Smooth muscle cell (in vitro differentiated cells): ENCODE results near the gene SPAG17. TPM values are rescaled to one million over a fixed set of nuclear protein-coding genes. Genes with fewer than 3 reads are reported as not detected.

ENCODE experiments used
- DNase-seq: peaks from one replicate; lab custom pipeline; 2025; ENCODE audit not compliant: unreplicated experiment; lab: John Stamatoyannopoulos, UW
- H2AFZ ChIP-seq: fragments of 200-600 bp; sonication (generic); 2 replicates; pipeline ENCODE4 v1.6.0; 2016; ENCODE audit warnings: antibody characterized with exemption, low read depth, mild to moderate bottlenecking
- H3F3A ChIP-seq: fragments of 200-600 bp; sonication (generic); 2 replicates; pipeline ENCODE4 v1.6.0; 2017; ENCODE audit warnings: antibody characterized with exemption, low read depth
- H3K27ac ChIP-seq: fragments of 200-600 bp; sonication (generic); 2 replicates; pipeline ENCODE4 v1.5.1; 2016; ENCODE audit warnings: low read depth, mild to moderate bottlenecking
- H3K27me3 ChIP-seq: fragments of 200-600 bp; sonication (generic); 2 replicates; pipeline ENCODE4 v1.6.1; 2016; ENCODE audit warnings: low read depth, mild to moderate bottlenecking
- H3K36me3 ChIP-seq: fragments of 200-600 bp; sonication (generic); 2 replicates; pipeline ENCODE4 v1.5.1; 2016; ENCODE audit warnings: low read depth
- H3K4me1 ChIP-seq: fragments of 200-600 bp; sonication (generic); 2 replicates; pipeline ENCODE4 v1.5.1; 2016; ENCODE audit warnings: low read depth
- H3K4me2 ChIP-seq: fragments of 200-600 bp; sonication (generic); 2 replicates; pipeline ENCODE4 v1.6.0; 2016; ENCODE audit warnings: mild to moderate bottlenecking
- H3K4me3 ChIP-seq: fragments of 200-600 bp; sonication (generic); 2 replicates; pipeline ENCODE4 v1.5.1; 2016; ENCODE audit warnings: mild to moderate bottlenecking
- H3K79me2 ChIP-seq: fragments of 200-600 bp; sonication (generic); 2 replicates; pipeline ENCODE4 v1.6.0; 2016; ENCODE audit warnings: low read depth, mild to moderate bottlenecking
- H3K9ac ChIP-seq: fragments of 200-600 bp; sonication (generic); 2 replicates; pipeline ENCODE4 v1.6.0; 2016; ENCODE audit warnings: low read depth
- H3K9me3 ChIP-seq: fragments of 200-600 bp; sonication (generic); replicated peaks from 2 replicates; pipeline ENCODE4 v1.5.1; 2016; ENCODE audit warnings: low read depth
- H4K20me1 ChIP-seq: fragments of 200-600 bp; sonication (generic); 2 replicates; pipeline ENCODE4 v1.6.0; 2016; ENCODE audit warnings: low read depth
- WGBS: methylation state at CpG from one replicate; pipeline ENCODE4 v1.1.7; 2016; ENCODE audit warnings: low lambda C conversion rate; 5-methylcytosine and 5-hydroxymethylcytosine counted together
- polyA plus RNA-seq: library from polyadenylated mRNA; unstranded; fragments of >200 nt; fragmentation: Nextera tagmentation; extraction: Ambion mirVana; gene quantifications from 2 replicates; pipeline ENCODE4 v1.2.1, GENCODE V29; 2016
- total RNA-seq: library from RNA; depleted of rRNA; stranded (reverse); fragments of >200 nt; gene quantifications from 2 replicates; pipeline ENCODE4 v1.2.3, GENCODE V29; 2014
- TF ChIP-seq, protein P1 (sequence below): fragments of 200-600 bp; sonication (generic); IDR thresholded peaks from 2 replicates; pipeline ENCODE4 v1.5.1; 2017; ENCODE audit warnings: borderline replicate concordance, mild to moderate bottlenecking, antibody characterized with exemption; ENCODE audit not compliant: insufficient read depth, poor library complexity, severe bottlenecking

The SPAG17 gene
- total and polyA plus RNA-seq, 2 experiments from 2014 or later = 1.1 to 11.1 TPM

DNA sequence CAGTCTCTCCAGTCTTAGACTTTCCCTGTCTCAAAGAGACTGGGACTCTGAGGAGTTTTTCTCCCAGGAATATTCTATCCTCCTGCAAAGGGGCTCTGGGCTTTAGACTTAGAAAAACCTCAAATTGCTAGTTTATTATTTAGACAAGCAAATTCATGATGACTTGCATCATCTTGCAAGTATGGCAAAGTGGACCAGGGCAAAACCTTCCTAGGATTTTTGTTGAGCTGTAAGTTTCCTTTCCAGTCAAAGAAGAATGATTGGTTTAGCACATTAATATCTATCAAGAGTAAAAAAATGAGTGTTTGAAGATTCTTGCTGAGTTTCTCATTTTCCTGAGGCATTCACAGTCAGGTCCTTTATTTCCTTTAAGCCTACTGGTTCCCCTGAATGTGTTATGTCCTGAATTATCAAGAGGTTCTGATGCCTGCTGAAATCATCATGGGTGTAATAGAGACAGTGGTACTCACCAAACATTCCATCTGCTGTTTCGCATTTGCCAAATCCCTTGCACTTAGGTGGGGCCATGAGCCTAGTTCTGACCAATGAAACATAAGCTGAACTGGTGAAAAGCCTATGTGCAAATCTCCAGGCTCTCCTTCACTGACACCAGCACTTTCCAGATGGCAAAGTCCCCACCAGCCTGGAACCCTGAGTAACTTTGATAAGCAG lies 25.2 kb upstream of the SPAG17 start:
- Histone ChIP-seq H3K9me3 (no peaks in the 10 kb centered on the region), H2AFZ (no peak overlapping the region), H3K79me2 (no peaks in the 10 kb centered on the region), H3K4me2 (no peak overlapping the region), H3K4me1 (no peaks in the 10 kb centered on the region), H3K9ac (no peak overlapping the region), H3K27me3 (no peaks in the 10 kb centered on the region), H4K20me1 (no peaks in the 10 kb centered on the region), H3F3A (no peaks in the 10 kb centered on the region), H3K36me3 (no peaks in the 10 kb centered on the region), H3K27ac (no peak overlapping the region), H3K4me3 (no peak overlapping the region)
- DNase-seq = no peak
- 67% methylated on average over 1 of the region's 1 CpG for WGBS
- TF ChIP-seq, protein P1, sequence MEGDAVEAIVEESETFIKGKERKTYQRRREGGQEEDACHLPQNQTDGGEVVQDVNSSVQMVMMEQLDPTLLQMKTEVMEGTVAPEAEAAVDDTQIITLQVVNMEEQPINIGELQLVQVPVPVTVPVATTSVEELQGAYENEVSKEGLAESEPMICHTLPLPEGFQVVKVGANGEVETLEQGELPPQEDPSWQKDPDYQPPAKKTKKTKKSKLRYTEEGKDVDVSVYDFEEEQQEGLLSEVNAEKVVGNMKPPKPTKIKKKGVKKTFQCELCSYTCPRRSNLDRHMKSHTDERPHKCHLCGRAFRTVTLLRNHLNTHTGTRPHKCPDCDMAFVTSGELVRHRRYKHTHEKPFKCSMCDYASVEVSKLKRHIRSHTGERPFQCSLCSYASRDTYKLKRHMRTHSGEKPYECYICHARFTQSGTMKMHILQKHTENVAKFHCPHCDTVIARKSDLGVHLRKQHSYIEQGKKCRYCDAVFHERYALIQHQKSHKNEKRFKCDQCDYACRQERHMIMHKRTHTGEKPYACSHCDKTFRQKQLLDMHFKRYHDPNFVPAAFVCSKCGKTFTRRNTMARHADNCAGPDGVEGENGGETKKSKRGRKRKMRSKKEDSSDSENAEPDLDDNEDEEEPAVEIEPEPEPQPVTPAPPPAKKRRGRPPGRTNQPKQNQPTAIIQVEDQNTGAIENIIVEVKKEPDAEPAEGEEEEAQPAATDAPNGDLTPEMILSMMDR = no peak

DNA sequence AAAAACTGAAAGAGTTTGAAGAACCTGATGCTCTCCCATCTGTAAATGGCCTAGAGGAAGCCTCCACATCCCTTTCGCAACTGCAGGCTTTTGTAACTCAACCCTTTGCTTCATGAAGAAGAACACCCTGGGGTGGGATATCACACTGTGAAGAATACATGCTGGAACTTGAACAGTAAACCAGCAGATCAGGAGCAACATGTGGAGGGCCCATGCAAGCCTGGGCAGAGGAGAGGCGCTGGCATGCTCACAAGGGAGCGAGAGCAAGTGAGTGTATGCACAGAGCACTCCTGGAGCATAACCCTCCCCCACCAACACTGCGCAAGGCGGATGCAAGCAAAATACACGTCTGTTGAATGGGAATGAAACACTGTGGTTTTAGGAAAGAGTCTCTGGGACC lies 24.6 kb upstream of the SPAG17 start:
- H2AFZ ChIP-seq = no peak overlapping the region
- no peaks in the 10 kb centered on the region for H3K9me3 ChIP-seq
- no peaks in the 10 kb centered on the region for H3K79me2 ChIP-seq
- no peak for DNase-seq
- H3K27ac ChIP-seq = no peak overlapping the region
- no peaks in the 10 kb centered on the region for H3K4me1 ChIP-seq
- no peak overlapping the region for H3K4me2 ChIP-seq
- TF ChIP-seq, protein P1 = no peak
- H3K27me3 ChIP-seq = no peaks in the 10 kb centered on the region
- 73% methylated on average over 6 of the region's 6 CpGs for WGBS
- H3K4me3 ChIP-seq = no peak overlapping the region
- H4K20me1 ChIP-seq = no peaks in the 10 kb centered on the region
- no peaks in the 10 kb centered on the region for H3K36me3 ChIP-seq
- no peaks in the 10 kb centered on the region for H3F3A ChIP-seq
- no peak overlapping the region for H3K9ac ChIP-seq

DNA sequence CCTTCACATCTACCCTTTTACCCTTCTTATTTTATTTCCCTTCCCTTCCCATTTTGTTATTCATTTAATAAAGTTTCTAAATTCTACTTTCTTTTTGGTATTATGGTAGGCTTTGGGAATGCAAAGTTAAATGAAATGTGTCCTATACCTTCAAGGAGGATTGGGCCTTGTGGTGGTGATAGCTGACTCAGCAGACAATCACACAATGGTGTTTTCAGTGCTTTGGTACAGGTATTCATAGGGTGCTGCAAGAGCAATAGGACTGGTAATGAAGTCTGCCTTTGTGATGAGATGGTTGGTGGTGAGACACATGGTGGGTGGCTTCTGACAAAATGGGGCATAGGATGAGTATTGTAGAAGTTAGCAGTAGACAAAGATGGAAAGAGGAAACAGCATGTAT lies 21.9 kb upstream of the SPAG17 start:
- Histone ChIP-seq H3K9ac (no peak overlapping the region), H3K79me2 (no peaks in the 10 kb centered on the region), H3F3A (no peaks in the 10 kb centered on the region), H3K36me3 (no peaks in the 10 kb centered on the region), H4K20me1 (no peaks in the 10 kb centered on the region), H3K27me3 (no peaks in the 10 kb centered on the region), H3K4me2 (no peak overlapping the region), H2AFZ (no peak overlapping the region), H3K27ac (no peak overlapping the region), H3K4me1 (no peaks in the 10 kb centered on the region), H3K4me3 (no peak overlapping the region), H3K9me3 (no peaks in the 10 kb centered on the region)
- TF ChIP-seq, protein P1 = no peak
- no peak for DNase-seq

DNA sequence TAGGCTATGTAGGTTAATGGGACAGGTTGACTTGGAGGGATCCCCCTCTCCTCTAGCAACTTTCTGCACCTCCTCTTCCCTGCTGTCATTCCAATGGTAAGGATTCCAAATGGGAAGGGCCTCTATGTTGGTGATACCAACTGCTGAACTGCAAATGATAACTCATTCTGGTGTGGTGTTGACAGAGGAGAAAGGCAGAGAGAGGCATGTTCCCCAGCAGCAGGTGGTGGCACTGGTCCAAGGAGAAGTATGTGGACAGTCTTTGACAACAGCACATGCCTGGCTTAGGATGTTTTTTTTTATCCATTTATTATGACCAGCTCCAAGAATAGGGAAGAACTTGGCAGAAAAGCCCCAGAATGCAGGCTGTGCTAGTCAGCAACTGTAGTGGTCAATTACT lies 19.6 kb upstream of the SPAG17 start:
- Histone ChIP-seq H3F3A (no peaks in the 10 kb centered on the region), H3K4me1 (no peaks in the 10 kb centered on the region), H3K4me3 (no peak overlapping the region), H4K20me1 (no peaks in the 10 kb centered on the region), H3K4me2 (no peak overlapping the region), H3K9me3 (no peaks in the 10 kb centered on the region), H3K36me3 (no peaks in the 10 kb centered on the region), H2AFZ (no peak overlapping the region), H3K27ac (no peak overlapping the region), H3K9ac (no peak overlapping the region), H3K27me3 (no peaks in the 10 kb centered on the region), H3K79me2 (no peaks in the 10 kb centered on the region)
- DNase-seq = no peak
- TF ChIP-seq, protein P1 = no peak
